Amygdala (tissue), 56 donors: Measurements from ENCODE around the gene PLIN5.
"Not testable (repeated sequence)": the region's sequence is repeated elsewhere in the genome, so short reads cannot be mapped to it uniquely, and the experiment has no call there.

Experiments used
- DNase-seq, 56 donors: peaks; one replicate each; lab custom pipeline; 2025; lab: John Stamatoyannopoulos, UW

The PLIN5 gene

GRCh38 chr19:4570916-4571304 is 35.9 kb upstream of the PLIN5 start:
- no peak for DNase-seq

- DNase-seq, result no peak
Observed at GRCh38 chr19:4570402-4570801, 35.4 kb upstream of the PLIN5 start.

GRCh38 chr19:4568886-4569285 is 33.9 kb upstream of the PLIN5 start:
- DNase-seq, result no peak

DNA sequence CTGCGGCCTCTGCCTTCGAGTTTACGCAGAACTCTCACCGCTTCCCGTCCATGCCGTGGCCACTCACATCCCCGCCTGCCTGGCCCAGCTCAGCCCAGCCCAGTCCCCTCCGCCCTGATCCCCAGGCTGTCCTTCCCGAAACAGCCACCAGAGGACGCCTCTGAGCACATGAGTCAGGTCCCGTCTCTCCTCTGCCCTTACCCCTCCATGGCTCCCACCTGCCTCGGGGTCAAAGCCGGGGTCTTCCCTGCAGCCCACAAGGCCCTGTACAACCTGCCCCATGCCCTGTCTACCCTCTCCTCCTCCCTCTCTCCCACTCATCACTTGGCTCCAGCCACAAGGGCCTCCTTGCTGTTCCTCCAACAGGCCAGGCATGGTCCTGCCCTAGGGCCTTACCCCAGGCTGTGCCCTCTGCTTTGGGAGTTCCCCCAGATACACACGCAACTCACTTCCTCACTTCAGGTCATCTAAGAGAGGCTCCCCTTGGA is 32.6 kb upstream of the PLIN5 start:
- DNase-seq, result peak in 11 of 56 donors; percentile 1 to 40 (median 9)

- no peak for DNase-seq
Observed at GRCh38 chr19:4566402-4567051, 31.5 kb upstream of the PLIN5 start.

- not testable (repeated sequence) for DNase-seq
Observed at GRCh38 chr19:4563562-4563961, 28.5 kb upstream of the PLIN5 start.

DNA sequence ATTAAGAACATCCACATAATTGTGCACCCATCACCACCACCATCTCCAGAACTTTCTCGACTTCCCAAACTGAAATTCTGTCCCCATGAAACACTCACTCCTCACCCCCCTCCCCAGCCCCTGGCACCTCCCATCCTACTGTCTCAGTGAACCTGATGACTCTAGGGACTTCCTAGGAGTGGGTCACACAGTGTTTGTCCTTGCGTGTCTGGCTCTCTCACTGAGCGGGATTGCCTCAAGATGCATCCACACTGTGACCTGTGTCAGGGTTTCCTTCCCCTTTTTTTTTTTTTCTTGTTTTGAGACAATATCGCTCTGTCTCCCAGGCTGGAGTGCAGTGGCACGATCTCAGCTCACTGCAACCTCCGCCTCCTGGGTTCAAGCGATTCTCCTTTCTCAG is 27.1 kb upstream of the PLIN5 start:
- not testable (repeated sequence) for DNase-seq

GRCh38 chr19:4559569-4559968 is 24.5 kb upstream of the PLIN5 start, which contains the start of gene SEMA6B:
Gene SEMA6B (minus strand): TSS chr19:4559684. CDS start chr19:4558457, 1,227 bp downstream.
- peak in 3 of 56 donors; percentile 4 to 16 (median 11) for DNase-seq

DNA sequence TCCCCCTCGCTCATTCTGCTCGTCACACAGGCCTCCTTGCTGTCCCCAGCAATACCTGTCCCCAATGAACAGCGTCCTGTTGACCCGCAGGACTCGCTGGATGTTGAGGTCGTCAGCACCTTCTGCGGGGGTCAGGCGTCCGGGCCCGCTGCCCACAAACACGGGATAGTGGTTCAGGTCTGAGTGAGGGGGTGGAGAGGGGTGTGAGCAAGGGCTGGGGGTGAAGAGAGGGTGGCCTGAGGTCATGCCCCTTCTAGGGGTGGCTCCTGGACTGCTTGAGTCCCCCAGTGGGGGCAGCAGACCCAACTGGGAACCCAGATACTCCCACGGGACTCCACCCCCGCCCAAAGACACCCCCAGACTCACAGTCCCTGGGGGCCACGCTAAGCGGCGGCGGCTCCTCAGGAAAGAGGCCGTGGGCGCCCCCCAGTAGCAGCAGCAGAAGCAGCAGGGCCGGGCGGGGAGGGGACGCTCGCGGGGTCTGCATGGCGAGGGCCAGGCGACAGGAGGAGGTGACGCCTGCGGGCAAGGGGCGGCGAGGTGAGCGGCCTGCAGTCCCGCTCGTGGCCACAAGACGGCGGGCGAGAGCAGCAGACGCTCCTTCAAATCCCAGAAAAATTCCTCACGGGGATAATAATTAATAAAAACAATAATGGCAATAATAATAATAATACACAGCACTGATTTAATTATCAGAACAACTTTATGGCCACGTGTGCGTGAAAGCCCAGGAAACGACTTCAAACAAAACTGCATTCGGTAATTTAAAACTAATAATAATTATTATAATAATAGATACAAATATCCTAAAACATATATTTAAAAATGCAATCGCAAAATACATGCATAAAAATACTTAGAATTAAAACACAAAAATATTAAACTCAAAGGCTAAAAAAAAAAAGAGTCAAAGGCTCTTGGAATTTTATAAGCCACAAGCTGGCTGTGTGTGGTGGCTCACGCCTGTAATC is 23.2 kb upstream of the PLIN5 start:
- DNase-seq, result peak in 2 of 56 donors; percentile 7 to 25

- DNase-seq, result no peak
Observed at GRCh38 chr19:4557144-4557970, 22.3 kb upstream of the PLIN5 start.

- no peak for DNase-seq
Observed at GRCh38 chr19:4556597-4557127, 21.6 kb upstream of the PLIN5 start.

GRCh38 chr19:4555657-4556561 is 20.9 kb upstream of the PLIN5 start:
- DNase-seq, result no peak

DNA sequence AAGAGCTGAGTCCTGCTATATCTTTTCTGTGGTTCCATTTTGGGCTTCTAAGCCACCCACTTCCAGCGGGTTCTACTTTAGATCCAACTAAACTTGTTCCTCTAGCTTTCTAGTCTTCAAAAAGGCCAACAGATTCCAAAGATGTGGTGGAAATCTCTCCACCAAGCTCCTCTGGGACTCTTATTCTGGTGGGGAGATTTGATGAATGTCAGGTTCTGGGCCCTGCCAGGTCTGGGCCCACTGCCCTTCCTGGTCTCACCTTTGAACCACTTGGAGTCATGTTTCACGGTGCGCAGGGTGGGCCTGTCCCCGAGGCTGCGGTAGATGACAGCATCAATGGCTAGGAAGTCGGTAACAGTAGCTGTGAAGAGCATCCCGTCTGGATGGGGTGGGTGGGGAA is 19.7 kb upstream of the PLIN5 start:
- no peak for DNase-seq

GRCh38 chr19:4553775-4554174 is 18.8 kb upstream of the PLIN5 start:
- DNase-seq, result no peak

- DNase-seq, result no peak
Observed at GRCh38 chr19:4553092-4553695, 18.2 kb upstream of the PLIN5 start.

GRCh38 chr19:4552525-4552819 is 17.4 kb upstream of the PLIN5 start:
- DNase-seq, result no peak

GRCh38 chr19:4550479-4551050 is 15.5 kb upstream of the PLIN5 start:
- no peak for DNase-seq

DNA sequence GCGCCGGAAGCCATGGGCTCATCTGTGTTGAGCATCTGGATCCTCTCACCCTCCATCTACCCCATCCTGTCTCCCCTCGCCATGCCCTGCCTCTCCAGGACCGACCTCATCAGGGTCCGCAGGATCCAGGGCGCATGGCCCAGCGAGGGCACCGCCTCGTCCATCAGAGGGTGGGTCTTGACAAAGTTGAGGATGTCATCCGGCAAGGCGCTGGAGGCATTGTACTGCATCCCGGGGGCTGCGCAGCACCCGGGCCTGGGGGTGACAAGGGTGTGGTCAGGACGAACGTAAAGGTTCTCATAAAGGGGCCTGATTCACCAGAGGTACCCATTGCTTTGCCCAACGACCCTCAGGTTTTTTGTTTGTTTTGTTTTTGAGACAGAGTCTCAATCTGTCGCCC is 15.0 kb upstream of the PLIN5 start:
- DNase-seq, result no peak

GRCh38 chr19:4548238-4548584 is 13.2 kb upstream of the PLIN5 start:
- no peak for DNase-seq
